OCI-LY7 (cell line): ENCODE data around the gene MAT2B. TPM values are rescaled to one million over a fixed set of nuclear protein-coding genes. Genes with fewer than 3 reads are reported as not detected.

Source experiments
- BruUV-seq: library from RNA; stranded (reverse); fragments of 400-500 nt; replicated peaks from 2 replicates; lab custom pipeline; 2021; lab: Mats Ljungman, UMichigan
- CTCF ChIA-PET: fragments of 300-600 bp; sonication (Branson Sonifier 250); formaldehyde crosslinking; loops from one replicate; lab custom pipeline; 2022; ENCODE audit warnings: antibody characterized with exemption; ENCODE audit not compliant: unreplicated experiment; lab: Charles Lee
- POLR2A ChIA-PET: fragments of 300-600 bp; sonication (Branson Sonifier 250); formaldehyde crosslinking; loops from one replicate; lab custom pipeline; 2022; ENCODE audit warnings: antibody characterized with exemption; lab: Charles Lee
- DNase-seq: peaks from one replicate; pipeline ENCODE4 v3.0.0-alpha.2; 2015; ENCODE audit warnings: low spot score
- H2AFZ ChIP-seq: fragments of 200-600 bp; sonication (generic), shearing (Covaris generic); 2 replicates; pipeline ENCODE4 v1.6.1; 2014; ENCODE audit warnings: mild to moderate bottlenecking, antibody characterized with exemption, low read length, moderate library complexity
- H3K27ac ChIP-seq: fragments of 200-600 bp; sonication (generic); 2 replicates; pipeline ENCODE4 v1.5.1; 2014; ENCODE audit warnings: mixed run types, low read depth, mild to moderate bottlenecking, moderate library complexity, low read length, inconsistent platforms; ENCODE audit not compliant: poor library complexity, severe bottlenecking
- H3K36me3 ChIP-seq: fragments of 200-600 bp; sonication (generic); 2 replicates; pipeline ENCODE4 v1.6.1; 2014; ENCODE audit warnings: mild to moderate bottlenecking, antibody characterized with exemption, low read length, moderate library complexity, mixed read lengths; ENCODE audit not compliant: insufficient read depth
- H3K4me1 ChIP-seq: fragments of 200-600 bp; sonication (generic); 2 replicates; pipeline ENCODE4 v1.5.1; 2014; ENCODE audit warnings: mild to moderate bottlenecking, low read length; ENCODE audit not compliant: insufficient read depth, poor library complexity, severe bottlenecking
- H3K4me2 ChIP-seq: fragments of 200-600 bp; sonication (generic); 2 replicates; pipeline ENCODE4 v1.6.1; 2014; ENCODE audit warnings: mild to moderate bottlenecking, low read length
- H3K4me3 ChIP-seq: fragments of 200-600 bp; sonication (generic); 2 replicates; pipeline ENCODE4 v1.5.1; 2014; ENCODE audit warnings: mild to moderate bottlenecking, low read depth, low read length; ENCODE audit not compliant: poor library complexity, severe bottlenecking
- H3K79me2 ChIP-seq: fragments of 200-600 bp; sonication (generic); 2 replicates; pipeline ENCODE4 v1.6.1; 2016; ENCODE audit warnings: low read depth, mild to moderate bottlenecking, low read length, moderate library complexity, mixed read lengths; ENCODE audit not compliant: insufficient read depth
- H3K9me2 ChIP-seq: fragments of 200-600 bp; sonication (generic); 2 replicates; pipeline ENCODE4 v1.6.1; 2016; ENCODE audit warnings: mild to moderate bottlenecking, low read length, mixed read lengths; ENCODE audit not compliant: insufficient read depth
- H3K9me3 ChIP-seq: fragments of 200-600 bp; sonication (generic); 2 replicates; pipeline ENCODE4 v1.6.1; 2014; ENCODE audit warnings: mild to moderate bottlenecking, mixed run types, low read length, mixed read lengths
- H4K20me1 ChIP-seq: fragments of 200-600 bp; sonication (generic); 2 replicates; pipeline ENCODE4 v1.6.1; 2014; ENCODE audit warnings: mild to moderate bottlenecking, antibody characterized with exemption, low read length, moderate library complexity, mixed read lengths; ENCODE audit not compliant: insufficient read depth
- CTCF ChIP-seq: fragments of 200-600 bp; sonication (generic); conservative IDR thresholded peaks from 2 replicates; pipeline ENCODE4 v1.5.1; 2014; ENCODE audit warnings: mild to moderate bottlenecking, antibody characterized with exemption, low read length, moderate library complexity, mixed read lengths
- EZH2phosphoT487 ChIP-seq: fragments of 200-600 bp; sonication (generic); IDR thresholded peaks from 2 replicates; pipeline ENCODE4 v1.6.1; 2018; ENCODE audit warnings: low read depth, borderline replicate concordance, mild to moderate bottlenecking, mixed run types, antibody characterized with exemption, low read length, moderate library complexity, mixed read lengths
- intact Hi-C: fragments of 100-400 bp; cut with micrococcal nuclease; formaldehyde crosslinking; loops from one replicate; pipeline ENCODE4 v1.10.0; 2022; ENCODE audit not compliant: unreplicated experiment
- total RNA-seq, 2 experiments: library from RNA; depleted of rRNA in 1 of 2; stranded (reverse); fragments of >200 nt in 1 of 2; shearing (Covaris generic) in 1 of 2; gene quantifications; 2 replicates each; pipeline ENCODE4 v1.2.3, GENCODE V29; 2014 to 2022

Gene MAT2B
- total RNA-seq, 2 experiments from 2014 or later = 35.0 to 52.5 TPM

- POLR2A ChIA-PET = no interaction called here
- DNase-seq = no peak
- intact Hi-C loops = no loop called here
- TF ChIP-seq CTCF (no peak), EZH2phosphoT487 (no peak)
- Histone ChIP-seq H3K36me3 (peaks cover 12% of the 10 kb centered on the region), H4K20me1 (no peaks in the 10 kb centered on the region), H3K4me3 (no peak overlapping the region), H3K27ac (no peak overlapping the region), H2AFZ (no peak overlapping the region), H3K9me3 (no peaks in the 10 kb centered on the region), H3K9me2 (no peaks in the 10 kb centered on the region), H3K4me2 (no peak overlapping the region), H3K79me2 (no peaks in the 10 kb centered on the region), H3K4me1 (no peaks in the 10 kb centered on the region)
- no TSS peak for BruUV-seq
- CTCF ChIA-PET = no interaction called here
These were observed 19.7 kb downstream of the MAT2B start for GRCh38 chr5:163525096-163525495.

GRCh38 chr5:163529698-163530097, 24.3 kb downstream of the MAT2B start:
- intact Hi-C loops = no loop called here
- TF ChIP-seq CTCF = no peak
- no peak for TF ChIP-seq EZH2phosphoT487

GRCh38 chr5:163531272-163531671, 25.9 kb downstream of the MAT2B start:
- Histone ChIP-seq H2AFZ (no peak overlapping the region), H3K9me2 (no peaks in the 10 kb centered on the region), H3K4me3 (no peak overlapping the region), H3K4me1 (no peaks in the 10 kb centered on the region), H3K36me3 (no peaks in the 10 kb centered on the region), H3K27ac (no peak overlapping the region), H3K9me3 (no peaks in the 10 kb centered on the region), H4K20me1 (no peaks in the 10 kb centered on the region), H3K4me2 (no peak overlapping the region), H3K79me2 (no peaks in the 10 kb centered on the region)
- CTCF ChIA-PET = no interaction called here
- POLR2A ChIA-PET = interaction anchor here (0.8 kb wide), 1 partner anchor 39 kb away, joined by 4 read pairs; no protein-coding TSS in a partner anchor
- no TSS peak for BruUV-seq
- intact Hi-C loops = no loop called here
- no peak for DNase-seq
- TF ChIP-seq EZH2phosphoT487 (no peak), CTCF (no peak)

More at GRCh38 chr5:163529698-163530097, 24.3 kb downstream of the MAT2B start:
- no peaks in the 10 kb centered on the region for H3K9me2 ChIP-seq
- DNase-seq = no peak
- no peak overlapping the region for H3K4me2 ChIP-seq
- no peaks in the 10 kb centered on the region for H3K9me3 ChIP-seq
- no peak overlapping the region for H3K4me3 ChIP-seq
- no peaks in the 10 kb centered on the region for H3K4me1 ChIP-seq
- no peaks in the 10 kb centered on the region for H3K79me2 ChIP-seq
- no peaks in the 10 kb centered on the region for H4K20me1 ChIP-seq
- CTCF ChIA-PET = no interaction called here
- no TSS peak for BruUV-seq
- no peak overlapping the region for H2AFZ ChIP-seq
- POLR2A ChIA-PET = no interaction called here
- no peak overlapping the region for H3K27ac ChIP-seq
- H3K36me3 ChIP-seq = no peaks in the 10 kb centered on the region
